ENCODE results near the gene MEI1.

- TF ChIP-seq CTCF (IDR thresholded peaks at IDR 0.05) (no peak), POLR2AphosphoS5 (IDR thresholded peaks at IDR 0.05) (no peak), POLR2A (IDR thresholded peaks at IDR 0.05) (no peak)
Measured at GRCh38 chr22:41838842-41839618, 139.7 kb downstream of the MEI1 start.
